ENCODE data around the gene PHF2.

Gene PHF2

GRCh38 chr9:93634311-93635185 is 58.2 kb downstream of the PHF2 start:
- no peak for DNase-seq

DNA sequence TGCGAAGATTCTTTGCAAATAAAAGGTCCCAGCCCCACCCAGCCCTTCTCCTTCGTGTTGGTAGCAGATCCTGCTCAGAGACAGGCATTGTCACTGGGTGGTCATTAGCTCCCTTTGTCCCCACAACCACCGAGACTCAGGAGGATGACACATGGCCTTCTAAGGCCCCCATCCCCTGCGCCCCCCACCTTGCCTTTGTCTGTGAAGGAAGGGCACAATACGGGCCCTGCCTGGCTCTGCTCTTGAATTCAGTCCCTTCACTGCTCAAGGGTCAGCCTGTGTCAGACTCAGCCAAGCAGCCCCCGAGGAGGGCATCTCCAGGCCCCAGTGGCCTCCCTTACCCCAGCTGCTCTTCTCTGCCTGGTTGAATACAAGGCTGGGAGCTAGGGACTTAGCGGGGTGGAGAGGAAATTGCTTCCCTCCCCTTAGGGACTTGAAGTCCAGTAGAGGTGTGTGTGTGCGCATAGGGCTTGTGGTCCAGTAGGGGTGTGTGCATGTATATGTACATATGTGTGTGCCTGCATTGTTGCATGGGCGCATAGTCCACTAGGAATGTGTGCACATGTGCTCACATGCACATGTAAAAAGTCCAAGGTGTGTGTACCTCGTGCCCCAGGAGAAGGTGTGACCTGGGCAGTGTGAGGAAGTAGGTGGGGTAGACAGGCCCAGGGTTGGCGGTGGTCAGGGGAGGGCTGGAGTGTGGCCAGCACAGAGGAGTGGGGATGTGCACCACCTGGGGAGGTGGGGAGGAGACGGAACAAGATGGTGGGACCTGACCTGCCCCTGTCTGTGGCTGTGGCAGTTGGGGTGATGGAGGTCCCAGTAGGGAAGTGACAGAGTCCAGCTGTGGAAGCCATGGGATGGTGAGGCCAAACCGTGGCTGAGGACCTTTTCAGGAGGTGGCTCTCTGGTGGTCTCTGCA is 59.1 kb downstream of the PHF2 start:
- DNase-seq = no peak

DNA sequence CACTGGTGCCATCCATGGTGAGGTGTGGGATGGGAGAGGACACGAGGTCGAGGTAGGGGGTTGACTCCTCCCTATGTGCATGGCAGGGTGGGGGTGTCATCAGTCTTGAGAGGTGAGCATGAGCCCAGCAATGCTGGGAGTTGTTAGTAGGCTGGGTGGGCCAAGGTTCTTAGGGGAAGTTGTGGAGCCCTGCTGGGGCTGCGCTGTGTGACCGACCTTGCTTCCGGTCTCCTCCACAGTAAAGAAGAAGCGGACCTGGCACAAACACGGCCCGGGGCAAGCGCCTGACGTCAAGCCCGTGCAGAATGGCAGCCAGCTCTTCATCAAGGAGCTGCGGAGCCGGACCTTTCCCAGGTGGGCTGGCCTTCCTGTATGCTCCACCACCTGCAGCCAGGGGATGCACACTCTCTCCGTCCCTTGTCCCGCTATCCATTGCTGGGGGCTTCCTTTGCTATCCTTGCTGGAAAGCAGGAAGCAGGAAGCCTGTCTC is 59.8 kb downstream of the PHF2 start:
- DNase-seq = no peak

- DNase-seq = no peak
These were observed 60.3 kb downstream of the PHF2 start for GRCh38 chr9:93636667-93637066.

DNA sequence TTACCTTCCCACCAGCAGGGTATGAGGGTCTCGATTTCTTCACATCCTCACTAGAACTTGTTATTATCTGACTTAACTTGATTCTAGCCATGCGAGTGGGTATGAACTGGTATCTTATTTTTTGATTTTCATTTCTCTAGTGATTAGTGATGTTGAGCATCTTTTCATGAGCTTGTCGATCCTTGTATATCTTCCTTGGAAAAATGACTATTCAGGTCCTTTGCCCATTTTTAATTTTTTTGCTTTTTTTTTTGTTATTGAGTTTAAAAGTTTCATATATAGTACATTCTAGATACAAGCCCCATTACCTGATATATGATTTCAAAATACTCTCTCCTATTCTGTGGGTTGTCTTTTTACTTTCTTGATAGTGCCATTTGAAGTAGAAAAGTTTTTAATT is 61.5 kb downstream of the PHF2 start:
- DNase-seq = no peak

DNA sequence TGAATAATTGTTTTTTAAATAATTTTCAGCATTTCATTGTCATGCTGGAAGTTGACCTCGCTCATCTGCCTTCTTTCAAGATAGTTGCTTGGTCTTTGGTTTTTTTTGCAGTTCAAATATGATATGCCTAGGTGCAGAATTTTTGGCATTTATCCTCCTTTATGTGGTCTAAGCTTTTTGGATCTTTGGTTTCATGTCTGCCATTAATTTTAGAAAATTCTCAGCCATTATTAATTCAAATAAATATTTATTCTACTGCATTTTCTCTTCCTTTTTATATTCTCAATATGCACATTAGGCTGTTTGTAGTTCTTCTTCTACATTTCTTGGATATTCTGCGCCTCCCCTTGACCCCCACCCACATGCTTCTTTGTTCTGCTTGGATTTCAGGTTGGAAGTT is 63.6 kb downstream of the PHF2 start:
- DNase-seq = no peak

DNA sequence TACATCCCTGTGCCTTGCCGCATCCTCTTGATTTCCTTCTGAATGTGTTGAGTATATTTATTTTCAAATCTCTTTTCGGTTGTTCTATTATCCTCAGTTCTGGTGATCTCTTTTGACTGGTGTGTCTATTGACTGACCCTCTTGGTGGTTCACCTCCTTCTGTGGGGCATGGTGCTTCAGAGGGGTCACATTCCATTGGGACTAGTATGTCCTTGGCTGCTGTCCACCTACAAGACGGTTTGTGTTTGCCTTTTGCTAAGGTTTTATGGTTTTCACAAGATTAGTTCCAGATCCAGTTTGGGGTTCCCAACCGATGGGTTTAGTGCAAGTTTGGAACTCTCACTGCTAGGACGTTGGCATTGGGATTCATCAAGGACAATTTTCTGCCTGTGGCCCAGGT is 66.6 kb downstream of the PHF2 start:
- no peak for DNase-seq

GRCh38 chr9:93644397-93645088 is 68.2 kb downstream of the PHF2 start:
- DNase-seq = no peak

- DNase-seq = no peak
These were observed 68.9 kb downstream of the PHF2 start for GRCh38 chr9:93645149-93645889.

GRCh38 chr9:93645921-93646639 is 69.7 kb downstream of the PHF2 start:
- no peak for DNase-seq

- no peak for DNase-seq
These were observed 70.3 kb downstream of the PHF2 start for GRCh38 chr9:93646640-93647178.

- DNase-seq = no peak
These were observed 71.8 kb downstream of the PHF2 start for GRCh38 chr9:93648181-93648580.

DNA sequence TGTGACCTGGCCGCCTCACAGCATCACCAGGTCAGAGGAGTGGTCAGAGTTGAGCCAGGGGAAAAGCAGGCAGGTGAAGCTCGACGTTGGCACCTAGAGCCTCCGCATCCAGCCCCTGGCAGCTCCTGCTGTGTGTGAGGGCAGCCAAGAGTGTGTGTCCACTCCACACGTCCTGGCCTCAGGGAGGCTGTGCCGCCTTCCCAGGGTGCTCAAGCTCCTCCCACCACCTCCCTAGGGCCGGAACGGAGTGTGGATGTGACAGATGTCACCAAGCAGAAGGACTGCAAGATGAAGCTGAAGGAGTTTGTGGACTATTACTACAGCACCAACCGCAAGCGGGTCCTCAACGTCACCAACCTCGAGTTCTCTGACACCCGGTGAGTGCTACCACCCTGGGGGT is 72.5 kb downstream of the PHF2 start:
- DNase-seq = no peak

DNA sequence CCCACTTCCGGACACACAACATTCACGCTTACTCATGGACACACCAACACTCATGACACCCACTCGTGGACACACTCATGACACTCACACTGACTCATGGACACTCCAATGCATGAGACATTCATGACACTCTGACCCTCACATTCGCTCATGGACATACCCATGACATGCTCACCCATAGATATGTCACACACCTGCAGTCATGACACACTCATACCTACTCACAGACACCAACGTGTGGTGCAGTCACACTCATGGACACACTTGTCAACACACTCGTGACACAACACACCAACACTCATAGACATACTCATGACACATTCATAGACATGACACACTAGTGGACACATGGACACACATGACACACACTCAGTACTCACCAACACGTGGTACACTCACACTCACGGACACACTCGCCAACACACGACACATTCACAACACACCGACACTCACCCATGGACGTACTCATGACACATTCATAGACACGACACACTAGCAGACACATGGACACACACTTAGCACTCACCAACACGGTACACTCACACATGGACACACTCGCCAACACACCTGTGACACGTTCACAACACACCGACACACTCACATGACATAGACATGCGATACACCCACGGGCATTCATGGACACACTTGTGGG is 73.4 kb downstream of the PHF2 start:
- DNase-seq = no peak

GRCh38 chr9:93650448-93650847 is 74.1 kb downstream of the PHF2 start:
- no peak for DNase-seq

- DNase-seq = no peak
These were observed 75.2 kb downstream of the PHF2 start for GRCh38 chr9:93651521-93651950.

- DNase-seq = no peak
These were observed 76.5 kb downstream of the PHF2 start for GRCh38 chr9:93652604-93653592.

- no peak for DNase-seq
These were observed 77.4 kb downstream of the PHF2 start for GRCh38 chr9:93653760-93654159.

DNA sequence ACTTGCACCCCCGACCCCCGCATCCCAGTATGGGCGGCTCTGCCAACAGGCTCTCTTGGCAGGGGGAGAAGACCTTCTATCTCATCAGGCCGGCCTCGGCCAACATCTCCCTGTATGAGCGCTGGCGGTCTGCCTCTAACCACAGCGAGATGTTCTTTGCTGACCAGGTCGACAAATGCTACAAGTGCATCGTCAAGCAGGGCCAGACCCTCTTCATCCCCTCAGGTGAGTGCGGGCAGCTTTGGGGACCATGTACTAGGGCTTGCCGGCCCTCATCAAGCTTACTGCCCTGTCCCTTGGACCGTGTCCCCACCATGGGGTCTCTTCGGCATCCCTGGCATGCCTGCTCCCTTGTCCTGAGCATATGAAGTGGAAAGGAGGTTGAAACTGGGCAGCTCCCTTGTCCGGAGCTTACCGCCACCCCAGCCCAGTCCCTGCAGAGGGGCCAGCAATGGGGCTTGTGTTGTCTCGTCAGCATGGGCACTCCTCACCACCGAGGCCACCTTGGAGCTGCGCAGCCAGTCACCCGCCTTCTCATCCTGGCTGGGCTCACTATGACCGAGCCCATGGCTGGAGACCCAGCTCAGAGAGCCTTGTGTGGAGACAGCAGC is 78.1 kb downstream of the PHF2 start:
- DNase-seq = no peak
